ENCODE measurements around the gene GAS2. TPM values are rescaled to one million over a fixed set of nuclear protein-coding genes. Genes with fewer than 3 reads are reported as not detected.

The GAS2 gene
- total and polyA plus RNA-seq, 2 donors (not counting 3 experiments of a cell fraction or from before 2014, with no cell fraction given) = 0.54 to 0.88 TPM

DNA sequence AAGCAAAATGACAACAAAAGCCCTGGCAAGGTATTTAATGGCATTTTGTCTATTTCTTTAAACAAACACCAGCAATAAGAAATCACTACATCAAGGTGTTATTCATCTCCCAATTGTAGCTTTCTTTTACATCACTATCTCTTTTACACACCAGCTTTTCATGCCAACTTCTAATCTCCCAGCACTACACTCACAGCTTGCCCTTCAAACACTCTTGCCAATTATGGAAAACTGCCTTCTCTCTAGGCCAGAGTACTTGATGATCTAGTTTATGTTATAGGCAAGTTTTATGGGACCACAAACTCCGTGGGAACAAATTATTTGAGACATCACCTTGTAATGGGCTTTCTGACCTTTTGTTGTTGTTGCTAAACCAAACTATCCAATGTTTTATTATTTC is 101.9 kb downstream of the GAS2 start:
- Histone ChIP-seq H3K9me3 (replicated peaks; ENCODE audit: control insufficient read depth, insufficient read depth, low read length) (no peaks in the 10 kb centered on the region), H3K79me2 (ENCODE audit: control insufficient read depth, insufficient read depth, low read length) (no peaks in the 10 kb centered on the region), H3K27ac (ENCODE audit: insufficient read depth, low read depth, low read length) (no peak overlapping the region), H4K20me1 (replicated peaks; ENCODE audit: control insufficient read depth, extremely low read depth, insufficient read depth, low read length) (no peaks in the 10 kb centered on the region), H3K4me3 (replicated peaks in 1 of 3; ENCODE audit: insufficient read depth in 1 of 3, low read depth in 1 of 3, low read length in 3 of 3) (no peak overlapping the region), H3K4me2 (ENCODE audit: insufficient read depth, low read length) (no peak overlapping the region), H3K27me3 (ENCODE audit: control insufficient read depth in 2 of 2, insufficient read depth in 2 of 2, low read length in 2 of 2) (peaks cover 0 to 9% of the 10 kb centered on the region in 2 experiments), H3K9me1 (replicated peaks; ENCODE audit: control insufficient read depth, extremely low read depth, insufficient read depth, low read length) (no peaks in the 10 kb centered on the region), H3K9ac (replicated peaks; ENCODE audit: extremely low read depth, insufficient read depth, low read length) (no peak overlapping the region), H2AFZ (ENCODE audit: low read depth, low read length) (no peak overlapping the region), H3K4me1 (ENCODE audit: control insufficient read depth, extremely low read depth, insufficient read depth, low read length) (no peaks in the 10 kb centered on the region), H3K36me3 (ENCODE audit: control insufficient read depth in 2 of 2, extremely low read depth in 1 of 2, insufficient read depth in 2 of 2, low read length in 2 of 2) (no peaks in the 10 kb centered on the region)
- no peak for TF ChIP-seq POLR2AphosphoS5 (IDR thresholded peaks at IDR 0.05; ENCODE audit: insufficient read depth, low read depth, low read length)
- TF ChIP-seq GATA2 (IDR thresholded peaks at IDR 0.05; ENCODE audit: insufficient read depth, insufficient read length, low read depth, low read length) = no peak
- no peak for TF ChIP-seq EZH2 (IDR thresholded peaks at IDR 0.05; ENCODE audit: borderline replicate concordance, low read depth, low read length, severe bottlenecking)
- no peak for TF ChIP-seq MYC (IDR thresholded peaks at IDR 0.05; ENCODE audit: low read depth, low read length)
- no peak for TF ChIP-seq CTCF (IDR thresholded peaks at IDR 0.05; ENCODE audit: extremely low read depth in 1 of 2, insufficient read depth in 1 of 2, low read depth in 1 of 2, low read length in 2 of 2)
- ChIA-PET POLR2A (no interaction called here), CTCF (interaction anchor here (0.6 to 2.4 kb wide), 2 partner anchors 20 to 23 kb away, joined by 3 to 6 read pairs; no protein-coding TSS in a partner anchor)
- intact Hi-C loops (cut with micrococcal nuclease) = no loop called here
- DNase-seq (ENCODE audit: low read depth, low spot score) (no peak), FAIRE-seq (no peak)
- BruUV-seq (replicated peaks) = no TSS peak
- dilution Hi-C loops (cut with MboI; ENCODE audit: extremely low pct_ligation_motif_present, low sequenced_read_pairs) = no loop called here

- FAIRE-seq (no peak), DNase-seq (ENCODE audit: low read depth, low spot score) (no peak)
- ChIA-PET POLR2A (no interaction called here), CTCF (no interaction called here)
- BruUV-seq (replicated peaks) = no TSS peak
- no peak overlapping the region for H3K27ac ChIP-seq (ENCODE audit: insufficient read depth, low read depth, low read length)
- no peaks in the 10 kb centered on the region for H3K79me2 ChIP-seq (ENCODE audit: control insufficient read depth, insufficient read depth, low read length)
- no peaks in the 10 kb centered on the region for H3K9me1 ChIP-seq (replicated peaks; ENCODE audit: control insufficient read depth, extremely low read depth, insufficient read depth, low read length)
- H4K20me1 ChIP-seq (replicated peaks; ENCODE audit: control insufficient read depth, extremely low read depth, insufficient read depth, low read length) = no peaks in the 10 kb centered on the region
- H3K9ac ChIP-seq (replicated peaks; ENCODE audit: extremely low read depth, insufficient read depth, low read length) = no peak overlapping the region
- intact Hi-C loops (cut with micrococcal nuclease) (no loop called here), dilution Hi-C loops (cut with MboI; ENCODE audit: extremely low pct_ligation_motif_present, low sequenced_read_pairs) (no loop called here)
- H3K27me3 ChIP-seq (ENCODE audit: control insufficient read depth in 2 of 2, insufficient read depth in 2 of 2, low read length in 2 of 2) = peaks cover 0 to 9% of the 10 kb centered on the region in 2 experiments
- no peak for TF ChIP-seq JUN (IDR thresholded peaks at IDR 0.05; ENCODE audit: borderline replicate concordance, insufficient read depth, insufficient read length, low read depth)
- no peak for TF ChIP-seq POLR2A (IDR thresholded peaks at IDR 0.05; ENCODE audit: low read depth, low read length)
- no peak for TF ChIP-seq CTCF (IDR thresholded peaks at IDR 0.05; ENCODE audit: extremely low read depth in 1 of 2, insufficient read depth in 1 of 2, low read depth in 1 of 2, low read length in 2 of 2)
- TF ChIP-seq EZH2 (IDR thresholded peaks at IDR 0.05; ENCODE audit: borderline replicate concordance, low read depth, low read length, severe bottlenecking) = no peak
- TF ChIP-seq FOS (IDR thresholded peaks at IDR 0.05; ENCODE audit: borderline replicate concordance, insufficient read depth, low read length) = no peak
- no peak for TF ChIP-seq MYC (IDR thresholded peaks at IDR 0.05; ENCODE audit: low read depth, low read length)
- no peak for TF ChIP-seq GATA2 (IDR thresholded peaks at IDR 0.05; ENCODE audit: insufficient read depth, insufficient read length, low read depth, low read length)
- no peak for TF ChIP-seq POLR2AphosphoS5 (IDR thresholded peaks at IDR 0.05; ENCODE audit: insufficient read depth, low read depth, low read length)
- no peak for TF ChIP-seq MAX (IDR thresholded peaks at IDR 0.05; ENCODE audit: insufficient read depth, insufficient read length)
- no peaks in the 10 kb centered on the region for H3K9me3 ChIP-seq (replicated peaks; ENCODE audit: control insufficient read depth, insufficient read depth, low read length)
- H3K4me3 ChIP-seq (replicated peaks in 1 of 3; ENCODE audit: insufficient read depth in 1 of 3, low read depth in 1 of 3, low read length in 3 of 3) = no peak overlapping the region
- no peak overlapping the region for H3K4me2 ChIP-seq (ENCODE audit: insufficient read depth, low read length)
- no peaks in the 10 kb centered on the region for H3K36me3 ChIP-seq (ENCODE audit: control insufficient read depth in 2 of 2, extremely low read depth in 1 of 2, insufficient read depth in 2 of 2, low read length in 2 of 2)
- H3K4me1 ChIP-seq (ENCODE audit: control insufficient read depth, extremely low read depth, insufficient read depth, low read length) = no peaks in the 10 kb centered on the region
- no peak overlapping the region for H2AFZ ChIP-seq (ENCODE audit: low read depth, low read length)
Observed at GRCh38 chr11:22769081-22769480, 102.7 kb downstream of the GAS2 start.
